HG02943 (cell line): ENCODE data around the gene FGF18.

ENCODE experiments used
- ATAC-seq: cut with Tn5 transposase; IDR thresholded peaks from one replicate; pipeline ENCODE4 v1.9.1; 2021; ENCODE audit warnings: mild to moderate bottlenecking, low read depth, moderate library complexity; ENCODE audit not compliant: unreplicated experiment

Gene FGF18

DNA sequence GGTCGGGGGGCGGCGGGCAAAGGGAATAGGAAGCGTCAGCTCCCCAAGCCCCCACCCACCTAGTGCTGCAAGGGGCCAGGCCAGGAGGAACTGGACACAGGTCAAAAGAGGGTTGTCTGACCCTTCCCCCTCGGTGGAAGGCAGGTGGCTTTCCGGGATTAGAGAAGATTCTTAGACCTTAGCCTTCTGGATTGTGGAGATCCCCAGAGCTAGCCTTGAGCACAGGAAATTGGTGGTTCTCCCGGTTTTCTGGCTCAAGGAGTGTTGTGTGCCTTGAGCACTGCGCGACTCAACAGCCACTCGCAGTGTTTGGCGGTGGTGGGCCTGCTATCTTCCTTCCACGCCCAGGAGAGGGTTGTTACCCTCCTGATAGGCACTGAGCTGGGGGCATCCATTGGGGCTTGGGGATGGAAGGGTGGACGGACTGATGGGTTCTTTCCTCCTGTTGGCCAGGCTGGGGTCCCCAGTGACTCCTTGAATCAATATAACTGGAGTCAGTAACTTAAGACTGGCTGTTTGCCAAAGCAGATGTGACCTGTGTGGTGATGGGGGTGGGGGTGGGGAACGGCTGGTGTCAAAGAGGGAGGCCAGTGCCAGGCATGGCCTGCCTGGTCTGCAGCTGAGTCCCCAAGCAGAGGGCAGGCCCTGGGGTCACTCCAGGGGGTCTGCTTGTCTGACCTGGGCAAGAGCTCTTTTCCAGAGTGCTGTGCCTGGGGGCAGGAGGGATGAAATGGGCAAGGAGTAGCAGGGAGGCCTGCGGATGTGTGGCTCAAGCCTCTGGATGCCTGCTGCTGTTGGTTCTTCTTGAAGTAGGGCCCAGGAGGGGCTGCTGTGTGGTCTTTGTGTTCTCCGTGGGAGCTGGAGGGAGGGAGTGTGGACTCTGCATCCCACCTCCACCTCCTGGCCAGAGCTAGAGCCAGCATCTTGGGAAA lies 2.1 kb downstream of the FGF18 start:
- ATAC-seq, result no peak

DNA sequence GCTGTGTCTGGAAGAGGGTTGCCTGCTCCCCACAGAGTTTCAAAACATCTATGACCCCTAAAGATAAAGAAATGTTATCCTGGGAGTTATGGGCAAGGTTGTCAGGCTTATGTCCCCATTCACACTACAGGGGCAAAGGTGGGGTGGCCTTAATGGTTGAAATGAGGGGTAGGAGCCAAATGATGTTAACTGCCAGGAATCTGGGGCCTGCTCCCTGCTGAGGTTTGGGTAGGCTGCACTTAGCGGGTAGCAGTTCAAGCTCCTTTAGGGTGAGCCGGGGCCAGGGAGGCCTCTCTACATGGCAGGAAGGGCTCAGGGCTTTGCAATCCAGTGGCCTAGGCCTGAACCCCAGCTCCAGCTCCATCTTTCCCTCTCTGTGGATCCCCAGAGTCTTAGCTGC lies 3.0 kb downstream of the FGF18 start:
- ATAC-seq, result no peak

DNA sequence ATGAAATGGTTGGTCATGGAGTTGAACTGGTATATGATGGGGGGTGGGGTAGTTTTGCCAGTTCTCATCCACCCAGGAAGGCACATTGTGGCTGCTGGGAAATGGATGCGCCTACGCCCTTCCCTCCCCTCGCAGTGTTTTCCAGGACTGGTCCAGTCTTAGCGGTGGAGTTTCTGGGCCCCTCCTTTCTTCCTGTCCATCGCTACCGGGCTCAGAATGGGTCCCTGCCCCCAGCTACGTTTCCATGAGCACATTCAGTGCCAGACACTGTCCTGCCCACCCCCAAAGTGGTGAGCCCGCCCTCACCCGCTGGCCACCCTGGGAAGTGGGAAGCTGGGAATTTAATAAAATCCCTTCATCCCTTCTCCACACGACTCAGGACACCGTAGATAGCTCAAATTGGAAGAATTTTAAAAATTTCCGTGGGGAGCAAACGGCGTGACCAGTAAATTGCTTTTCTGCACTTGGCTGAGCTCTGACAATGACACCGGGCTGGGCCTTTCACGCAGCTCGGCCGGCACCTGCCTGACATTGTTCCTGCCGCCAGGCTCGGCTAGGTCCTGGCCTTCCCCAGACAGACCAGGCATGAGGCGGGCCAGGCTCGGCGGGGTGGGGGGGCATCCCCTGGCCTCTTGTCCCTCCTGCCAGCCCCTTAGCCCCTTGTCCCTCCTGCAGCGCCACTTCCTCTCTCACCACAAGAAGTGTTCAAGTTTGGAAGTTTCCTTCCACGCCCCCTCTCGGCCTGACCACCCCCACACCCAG lies 3.6 kb downstream of the FGF18 start:
- ATAC-seq, result no peak

DNA sequence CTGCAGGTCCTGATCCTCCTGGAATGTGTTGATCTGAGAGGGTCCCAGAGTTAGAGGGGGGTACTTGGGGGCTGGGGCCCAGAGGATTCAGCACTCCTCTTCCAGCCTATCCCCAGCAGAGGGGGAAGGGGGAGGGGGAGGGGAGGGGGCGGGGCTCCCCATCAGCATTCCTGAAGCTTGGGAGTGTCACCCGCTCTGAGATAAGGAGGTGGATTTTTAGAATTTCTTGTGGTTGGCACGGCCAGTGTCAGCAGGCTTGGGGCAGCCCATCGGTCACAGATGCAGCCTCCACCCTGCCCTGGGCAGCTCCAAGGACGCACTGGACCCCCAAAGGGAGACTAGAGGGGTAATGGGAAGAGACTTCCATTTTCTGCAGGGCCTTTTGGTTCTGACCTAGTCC lies 5.3 kb downstream of the FGF18 start:
- no peak for ATAC-seq

DNA sequence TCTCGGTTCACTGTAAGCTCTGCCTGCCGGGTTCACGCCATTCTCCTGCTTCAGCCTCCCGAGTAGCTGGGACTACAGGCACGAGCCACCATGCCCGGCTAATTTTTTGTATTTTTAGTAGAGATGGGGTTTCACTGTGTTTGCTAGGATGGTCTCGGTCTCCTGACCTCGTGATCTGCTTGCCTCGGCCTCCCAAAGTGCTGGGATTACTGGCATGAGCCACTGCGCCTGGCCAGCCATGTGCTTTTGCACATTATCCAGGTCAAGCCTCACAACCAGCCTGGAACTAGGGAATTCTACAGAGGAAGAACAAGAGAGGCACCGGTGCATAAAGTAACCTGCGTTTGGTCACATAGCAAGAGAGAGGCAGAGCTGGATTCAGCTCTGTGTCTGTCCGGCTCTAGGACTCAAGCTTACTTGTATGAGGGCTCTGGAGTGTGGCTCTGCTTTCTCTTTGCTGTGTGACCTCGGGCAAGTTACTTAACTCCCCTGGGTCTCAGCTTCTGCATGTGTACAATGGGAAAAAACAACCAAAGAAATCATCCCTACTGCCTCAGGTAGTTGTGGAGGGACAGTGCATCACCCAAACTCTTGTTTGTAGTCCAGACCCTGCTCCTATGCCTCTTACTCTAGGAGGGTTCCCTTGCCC lies 6.3 kb downstream of the FGF18 start:
- no peak for ATAC-seq

DNA sequence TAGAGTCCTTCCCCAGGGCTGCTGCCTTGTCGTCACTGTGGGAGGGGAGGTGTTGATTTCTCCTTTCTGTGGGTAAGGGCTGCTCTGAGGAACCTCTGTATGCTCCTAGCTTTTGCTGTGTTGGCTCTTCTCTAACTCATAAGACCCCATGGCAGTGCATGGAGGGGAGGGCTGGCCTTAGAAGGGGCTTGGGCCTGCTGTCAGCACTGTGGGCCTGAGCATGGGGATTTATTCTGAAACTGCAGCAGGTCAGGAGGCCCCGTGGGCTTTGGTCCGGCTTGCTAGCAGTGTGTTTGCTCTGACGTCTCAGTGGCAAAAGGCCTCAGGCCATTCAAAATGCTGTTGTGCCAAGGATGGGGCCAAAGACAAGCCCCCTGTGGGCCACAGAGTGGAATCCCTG lies 6.8 kb downstream of the FGF18 start:
- no peak for ATAC-seq

DNA sequence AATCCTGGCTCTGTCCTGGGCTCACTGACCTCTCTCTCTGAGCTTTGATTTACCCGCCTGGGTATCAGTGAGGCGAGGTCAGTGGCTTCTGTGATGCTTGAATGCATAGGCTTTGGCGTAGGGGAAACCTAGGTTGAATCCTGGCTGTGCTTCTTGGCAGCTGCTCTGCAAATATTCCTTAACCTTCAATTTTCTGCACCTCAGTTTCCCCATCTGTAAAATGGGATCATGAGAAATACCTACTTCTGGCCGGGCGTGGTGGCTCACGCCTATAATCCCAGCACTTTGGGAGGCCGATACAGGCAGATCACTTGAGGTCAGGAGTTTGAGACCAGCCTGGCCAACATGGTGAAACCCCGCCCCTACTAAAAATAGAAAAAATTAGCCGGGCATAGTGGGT lies 7.2 kb downstream of the FGF18 start:
- no peak for ATAC-seq

DNA sequence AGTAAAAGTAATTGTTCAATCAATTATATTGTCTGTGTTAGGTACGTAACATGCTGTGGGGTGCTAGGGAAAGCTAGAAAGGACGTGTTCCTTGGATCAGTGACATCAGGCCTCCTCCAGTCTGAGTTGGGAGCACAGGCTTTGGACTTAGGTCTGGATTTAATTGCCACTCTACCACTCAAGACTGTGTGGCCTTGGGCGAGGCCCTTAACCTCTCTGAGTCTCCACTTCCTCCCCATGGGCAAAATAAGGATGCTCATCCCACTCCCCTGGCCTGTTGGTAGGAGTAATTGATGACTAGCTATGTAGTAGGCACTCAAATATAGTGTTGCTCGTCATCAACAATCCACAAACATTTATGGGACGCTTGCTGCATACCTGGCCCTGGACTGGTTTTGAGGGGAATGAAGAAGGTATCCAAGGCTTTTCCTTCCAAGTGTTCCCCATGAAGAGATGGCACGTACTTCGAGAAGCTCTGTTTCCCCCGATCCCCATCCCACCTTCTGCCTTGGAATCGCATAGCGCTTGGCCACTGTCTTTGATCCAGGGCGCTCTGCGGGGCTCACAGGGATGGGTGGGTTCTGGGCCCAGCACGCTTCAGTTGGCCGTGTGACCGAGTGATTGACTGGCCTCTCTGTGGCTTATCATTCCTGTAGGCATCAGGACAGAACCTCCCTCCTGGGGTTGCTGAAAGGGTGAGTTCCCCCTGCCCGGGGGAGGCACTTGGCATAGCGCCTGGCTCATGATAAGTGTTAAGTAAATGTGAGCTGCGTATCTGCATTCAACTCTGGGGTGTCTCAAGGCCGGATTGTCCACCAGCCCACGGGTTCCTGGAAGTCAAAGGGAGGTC lies 8.1 kb downstream of the FGF18 start:
- ATAC-seq, result no peak

DNA sequence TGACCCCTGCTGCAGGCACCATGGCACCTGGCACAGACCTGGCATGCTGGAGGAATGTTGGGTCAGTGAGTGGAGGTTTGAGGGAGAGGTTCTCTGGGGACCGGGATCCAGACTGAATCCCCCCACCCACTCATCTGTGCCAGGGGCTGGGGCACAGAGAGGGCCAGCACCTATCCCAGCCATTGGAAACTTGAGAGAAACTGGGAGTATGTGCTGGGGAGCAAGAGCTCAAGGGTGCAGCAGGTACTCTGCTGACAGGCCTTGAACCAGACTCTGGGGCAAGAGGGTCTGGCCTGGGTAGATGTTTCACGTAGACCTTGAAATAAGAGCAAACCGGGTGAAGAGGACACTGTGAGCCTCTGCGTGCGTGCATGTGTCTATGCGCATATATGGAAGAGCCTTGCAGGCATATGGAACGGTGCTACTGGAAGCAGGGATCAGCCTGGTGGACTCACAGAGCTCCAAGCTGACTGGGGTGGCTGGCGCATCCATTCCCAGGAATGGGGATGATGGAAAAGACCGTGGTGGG lies 8.8 kb downstream of the FGF18 start:
- no peak for ATAC-seq

DNA sequence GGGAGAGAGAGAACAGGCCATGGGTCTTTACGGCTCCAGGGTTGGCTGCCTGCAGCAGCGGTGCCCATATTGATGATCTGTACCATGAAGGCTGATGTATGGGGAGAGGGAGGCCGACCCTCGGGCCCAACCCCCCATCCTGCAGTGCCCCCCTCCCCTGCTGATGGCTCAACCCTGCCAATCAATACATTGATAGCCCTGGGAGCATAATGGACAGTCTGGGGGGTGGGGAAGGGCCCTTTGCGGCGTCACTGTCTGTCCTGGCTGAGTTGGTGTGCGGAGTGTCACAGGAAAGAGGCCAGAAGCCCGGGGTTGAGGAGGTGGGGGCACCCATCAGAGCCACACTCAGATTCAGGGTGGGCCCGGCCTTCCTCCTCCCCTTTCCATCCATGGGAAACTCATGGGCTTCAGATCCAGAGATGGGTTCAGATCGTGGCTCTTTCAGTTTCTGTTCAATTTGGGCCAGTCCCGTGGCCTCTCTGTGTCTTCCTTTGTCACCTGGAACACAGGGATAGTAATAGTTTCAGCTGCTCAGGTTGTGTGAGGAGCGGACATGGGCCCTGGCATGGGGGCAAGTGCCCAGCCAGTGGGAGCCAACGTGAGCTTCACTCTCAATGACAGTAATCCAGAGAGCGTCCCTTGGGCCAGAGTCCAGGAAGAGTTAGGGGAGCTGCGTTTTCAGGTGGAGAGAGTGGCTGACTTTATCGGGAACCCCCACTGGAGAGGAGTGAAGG lies 9.5 kb downstream of the FGF18 start:
- ATAC-seq, result no peak

DNA sequence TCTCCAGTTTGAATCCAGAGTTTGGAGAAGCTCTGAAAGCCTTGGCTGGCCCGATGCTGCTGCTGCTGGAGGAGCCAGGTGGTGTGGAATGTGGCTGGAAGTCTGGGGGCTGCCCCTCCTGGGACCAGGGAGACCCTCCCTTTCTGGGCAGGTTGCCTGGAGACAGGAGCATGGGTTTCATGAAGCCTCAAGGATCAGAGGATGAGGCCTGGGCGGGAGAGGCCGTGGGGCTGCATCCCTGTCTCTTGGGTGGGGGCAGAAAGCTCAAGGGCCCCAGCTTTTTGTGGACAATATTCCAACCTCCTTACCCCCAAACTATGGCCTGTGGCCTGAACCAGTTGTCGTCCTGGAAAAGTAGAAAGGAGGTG lies 10.1 kb downstream of the FGF18 start:
- no peak for ATAC-seq

DNA sequence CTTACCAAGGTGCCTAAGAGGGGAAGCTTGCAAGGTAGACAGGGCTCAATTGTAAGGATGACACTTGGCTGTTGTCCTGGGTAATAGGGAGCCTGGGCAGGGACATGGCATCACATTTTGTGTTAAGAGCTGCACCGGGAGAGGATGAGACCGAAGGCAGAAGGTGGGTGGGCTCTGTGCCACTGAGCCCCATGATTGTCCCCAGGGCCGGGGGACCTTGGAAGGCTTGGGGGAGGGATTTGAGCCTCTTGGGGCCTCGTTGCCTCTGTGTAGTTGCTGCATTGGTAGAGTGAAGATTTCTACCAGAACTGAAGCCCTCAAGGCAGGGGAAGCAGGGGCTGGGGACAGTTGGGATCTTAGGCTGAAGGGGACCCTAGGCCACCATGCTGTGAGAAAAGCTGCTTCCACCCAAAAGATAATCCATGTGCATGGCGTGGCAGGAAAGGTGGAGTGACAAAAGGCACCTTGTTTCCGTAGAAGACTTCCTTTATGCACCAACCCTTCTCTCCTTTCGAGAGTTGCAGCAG lies 11.9 kb downstream of the FGF18 start:
- ATAC-seq, result no peak

DNA sequence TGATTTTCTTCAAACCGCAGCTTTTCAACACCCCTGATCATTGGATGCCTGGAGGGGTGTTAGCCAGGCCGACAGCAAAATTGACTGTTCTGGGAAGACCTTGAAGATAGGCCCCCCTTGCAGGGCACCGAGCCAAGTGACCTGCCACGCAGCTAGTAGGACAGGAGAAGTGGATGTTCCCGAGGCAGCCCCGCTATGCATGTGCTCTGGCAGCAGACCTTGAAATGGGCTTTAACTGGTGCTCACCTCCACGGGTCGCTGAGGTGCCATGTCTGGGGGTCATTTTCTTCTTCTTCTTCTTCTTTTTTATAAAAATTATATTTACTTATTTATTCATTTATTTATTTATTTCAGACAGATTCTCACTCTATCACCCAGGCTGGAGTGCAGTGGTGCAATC lies 12.6 kb downstream of the FGF18 start:
- no peak for ATAC-seq

DNA sequence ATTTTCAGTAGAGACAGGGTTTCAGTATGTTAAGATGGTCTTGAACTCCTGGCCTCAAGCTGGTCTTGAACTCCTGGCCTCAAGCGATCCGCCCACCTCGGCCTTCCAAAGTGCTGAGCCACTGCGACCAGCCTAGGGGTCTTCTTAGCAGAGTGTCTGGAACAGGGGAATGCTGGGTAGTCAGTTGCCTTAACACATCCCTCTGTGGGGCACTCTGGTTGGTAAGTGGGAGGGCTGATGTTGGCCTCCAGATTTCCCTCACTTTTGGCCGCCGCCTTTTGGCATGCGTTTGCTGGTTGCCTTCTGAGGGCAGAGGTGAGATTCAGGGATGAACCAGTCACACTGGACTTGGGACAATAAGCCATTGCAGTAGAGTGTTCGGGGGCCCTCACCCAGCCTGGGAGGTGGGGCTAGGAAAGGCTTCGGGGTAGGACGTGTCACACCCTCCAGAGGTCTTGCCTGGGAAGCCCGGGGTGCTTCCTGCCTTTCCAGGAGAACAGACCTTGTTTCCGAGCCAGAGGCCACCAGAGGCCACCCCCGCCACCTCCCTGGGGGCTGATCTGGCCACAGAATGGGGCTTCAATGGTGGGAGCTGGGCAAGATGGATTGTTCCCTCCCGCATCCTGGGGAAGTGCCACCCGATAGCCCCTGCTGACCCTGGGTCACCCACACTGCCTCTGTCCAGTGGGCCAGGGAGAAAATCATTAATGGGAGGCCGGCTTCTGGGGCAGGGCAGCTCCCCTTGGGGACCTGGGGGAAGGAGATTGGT lies 13.3 kb downstream of the FGF18 start:
- no peak for ATAC-seq

DNA sequence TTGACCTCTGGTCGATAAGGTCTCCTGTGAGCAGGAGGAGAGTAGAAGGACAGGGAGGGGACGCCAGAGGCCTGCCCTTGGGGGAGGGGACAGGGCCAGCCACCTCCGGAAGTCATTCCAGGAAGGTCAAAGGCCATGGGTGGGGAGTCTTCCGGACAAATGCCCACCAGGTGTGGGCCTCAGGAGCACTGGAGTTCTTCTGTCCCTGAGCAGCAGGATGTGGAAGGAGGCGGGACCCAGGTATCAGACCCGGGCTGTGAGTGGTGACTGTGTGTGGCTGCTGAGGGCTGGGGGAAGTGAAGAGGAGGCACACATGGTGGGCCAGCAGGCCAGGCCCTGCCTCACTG lies 13.9 kb downstream of the FGF18 start:
- no peak for ATAC-seq

DNA sequence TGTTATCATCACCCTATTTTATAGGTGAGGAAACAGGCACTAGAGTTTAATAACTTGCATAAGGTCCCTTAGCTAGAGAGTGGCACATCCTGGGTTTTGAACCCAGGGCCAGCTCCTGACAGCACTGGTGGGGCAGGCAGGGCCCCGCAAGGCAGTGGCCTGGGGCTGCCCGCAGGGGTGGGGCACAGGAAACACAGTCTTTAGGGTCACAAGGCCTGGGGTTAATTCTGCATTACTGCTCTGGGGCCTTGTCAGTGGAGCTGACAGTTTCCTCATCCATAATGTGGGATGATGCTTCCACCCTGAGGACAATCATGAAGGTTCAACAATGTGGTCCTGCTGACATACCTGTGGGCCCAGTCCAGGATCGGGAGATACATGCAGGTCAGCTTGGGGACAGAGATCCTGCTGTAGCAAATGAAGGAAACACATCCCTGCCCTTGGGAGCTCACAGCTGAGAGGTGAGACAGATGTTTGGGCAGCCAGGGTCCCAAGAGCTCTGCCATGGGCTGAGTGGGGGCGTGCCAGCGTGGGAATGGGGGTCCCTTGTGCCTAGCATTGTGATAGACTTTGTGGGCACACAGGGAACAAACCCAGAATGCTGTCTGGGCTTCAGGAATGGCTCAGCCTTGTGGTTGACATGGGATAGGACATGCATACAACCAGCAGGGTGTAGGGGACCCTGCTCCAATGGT lies 14.7 kb downstream of the FGF18 start:
- no peak for ATAC-seq

DNA sequence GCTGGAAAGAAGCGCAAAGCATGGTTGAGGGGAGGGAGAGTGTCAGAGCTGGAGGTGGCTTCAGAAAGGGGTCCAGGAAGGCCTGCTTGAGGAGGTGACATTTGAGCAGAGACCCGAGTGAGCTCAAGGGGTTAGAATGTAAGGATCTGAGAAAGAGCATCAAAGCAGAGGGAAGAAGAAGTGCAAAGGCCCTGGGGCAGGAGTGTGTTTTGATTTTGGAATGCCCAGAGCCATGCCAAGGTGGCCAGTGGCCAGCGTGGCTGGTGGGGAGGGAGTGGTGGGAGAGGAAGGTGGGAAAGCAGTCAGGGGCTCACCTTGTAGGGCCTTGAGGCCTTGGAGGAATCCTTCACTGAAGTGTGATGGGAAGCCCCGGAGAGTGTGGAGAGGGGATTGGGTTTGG lies 15.4 kb downstream of the FGF18 start:
- ATAC-seq, result no peak

DNA sequence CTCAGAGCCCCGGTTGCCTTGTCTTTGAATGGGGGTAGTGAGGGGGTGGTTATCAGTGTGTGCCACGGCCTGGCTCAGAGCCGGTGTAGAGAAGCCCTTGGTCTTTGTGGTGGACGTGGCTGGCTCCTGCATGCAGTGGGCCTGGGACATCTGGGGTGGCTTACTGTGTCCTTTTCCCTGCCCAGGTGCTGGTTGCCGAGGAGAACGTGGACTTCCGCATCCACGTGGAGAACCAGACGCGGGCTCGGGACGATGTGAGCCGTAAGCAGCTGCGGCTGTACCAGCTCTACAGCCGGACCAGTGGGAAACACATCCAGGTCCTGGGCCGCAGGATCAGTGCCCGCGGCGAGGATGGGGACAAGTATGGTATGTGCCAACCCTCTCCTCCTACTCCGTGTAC lies 16.5 kb downstream of the FGF18 start:
- ATAC-seq, result no peak
